Caco-2 (cell line): ENCODE measurements around the gene PANX3. TPM values are rescaled to one million over a fixed set of nuclear protein-coding genes. Genes with fewer than 3 reads are reported as not detected.

Source experiments
- BruUV-seq: library from RNA; stranded (reverse); fragments of 400-500 nt; replicated peaks from 2 replicates; lab custom pipeline; 2021; lab: Mats Ljungman, UMichigan
- CTCF ChIA-PET: fragments of 300-600 bp; sonication (Branson Sonifier 250); formaldehyde crosslinking; loops from one replicate; lab custom pipeline; 2022; ENCODE audit warnings: antibody characterized with exemption; lab: Charles Lee
- POLR2A ChIA-PET: fragments of 300-600 bp; sonication (Branson Sonifier 250); formaldehyde crosslinking; loops from one replicate; lab custom pipeline; 2022; ENCODE audit warnings: antibody characterized with exemption; lab: Charles Lee
- DNase-seq, 2 experiments: peaks; one replicate each; pipeline versions ENCODE4 v3.0.0 to v3.0.0-alpha.2; 2020 to 2022
- H3K27me3 ChIP-seq: replicated peaks from 2 replicates; pipeline ENCODE4 v1.6.0; 2011; ENCODE audit warnings: low read length; ENCODE audit not compliant: control insufficient read depth, insufficient read depth
- H3K36me3 ChIP-seq: 2 replicates; pipeline ENCODE4 v1.5.1; 2011; ENCODE audit warnings: low read length; ENCODE audit not compliant: control insufficient read depth, insufficient read depth
- H3K4me1 ChIP-seq: fragments of 250-450 bp; sonication (Bioruptor Pico); 2 replicates; pipeline ENCODE4 v1.5.1; 2020; ENCODE audit warnings: mild to moderate bottlenecking
- H3K4me3 ChIP-seq: 2 replicates; pipeline ENCODE4 v1.5.1; 2011; ENCODE audit warnings: low read depth, mild to moderate bottlenecking, control low read depth, low read length
- H3K9me3 ChIP-seq: fragments of 250-450 bp; sonication (Bioruptor Pico); 2 replicates; pipeline ENCODE4 v1.5.1; 2020; ENCODE audit warnings: mild to moderate bottlenecking, moderate library complexity
- H3K27ac Mint-ChIP-seq: one replicate; pipeline ENCODE4 v1.8.0; 2022; ENCODE audit warnings: mixed read lengths; ENCODE audit not compliant: unreplicated experiment
- H3K27me3 Mint-ChIP-seq: one replicate; pipeline ENCODE4 v1.8.0; 2022; ENCODE audit warnings: mixed read lengths; ENCODE audit not compliant: insufficient read depth, unreplicated experiment
- H3K36me3 Mint-ChIP-seq: one replicate; pipeline ENCODE4 v1.8.0; 2022; ENCODE audit warnings: mild to moderate bottlenecking, mixed read lengths; ENCODE audit not compliant: insufficient read depth, unreplicated experiment
- H3K4me1 Mint-ChIP-seq: one replicate; pipeline ENCODE4 v1.8.0; 2022; ENCODE audit warnings: low read depth, mixed read lengths; ENCODE audit not compliant: unreplicated experiment
- H3K4me3 Mint-ChIP-seq: one replicate; pipeline ENCODE4 v1.8.0; 2022; ENCODE audit warnings: mild to moderate bottlenecking, moderate library complexity, mixed read lengths; ENCODE audit not compliant: unreplicated experiment
- H3K9me3 Mint-ChIP-seq: one replicate; pipeline ENCODE4 v1.8.0; 2022; ENCODE audit warnings: mixed read lengths; ENCODE audit not compliant: unreplicated experiment
- CTCF ChIP-seq, 2 experiments: fragments of 200-600 bp in 1 of 2; IDR thresholded peaks; 1 replicate in 1 of 2; 2 replicates in 1 of 2; pipeline versions ENCODE4 v1.5.1 to v1.8.0; 2011 to 2022; ENCODE audit warnings: antibody characterized with exemption in 1 of 2, control low read depth in 1 of 2, inconsistent platforms in 1 of 2, low read depth in 1 of 2, low read length in 1 of 2, mild to moderate bottlenecking in 1 of 2, moderate library complexity in 1 of 2; ENCODE audit not compliant: insufficient read depth in 1 of 2, severe bottlenecking in 1 of 2, unreplicated experiment in 1 of 2
- intact Hi-C: fragments of 100-400 bp; cut with micrococcal nuclease; formaldehyde crosslinking; loops from one replicate; pipeline ENCODE4 v1.10.0; 2022; ENCODE audit not compliant: unreplicated experiment
- total RNA-seq: library from RNA; stranded (reverse); gene quantifications from 2 replicates; pipeline ENCODE4 v1.2.3, GENCODE V29; 2022

The PANX3 gene
- total RNA-seq, 1 experiment from 2014 or later = not detected

GRCh38 chr11:124643042-124643604 lies 31.9 kb downstream of the PANX3 start:
- Mint-ChIP-seq H3K4me1 (no peaks in the 10 kb centered on the region), H3K36me3 (no peaks in the 10 kb centered on the region), H3K27me3 (no peaks in the 10 kb centered on the region), H3K4me3 (no peak overlapping the region), H3K27ac (no peak overlapping the region), H3K9me3 (no peaks in the 10 kb centered on the region)
- Histone ChIP-seq H3K36me3 (0 out of 2 replicates have a peak, but pooled peaks cover 1% of the 10 kb centered on the region), H3K27me3 (no peaks in the 10 kb centered on the region), H3K9me3 (no peaks in the 10 kb centered on the region), H3K4me3 (no peak overlapping the region), H3K4me1 (no peaks in the 10 kb centered on the region)
- TF ChIP-seq CTCF (IDR thresholded peaks at IDR 0.05; ENCODE audit: insufficient read depth in 1 of 2, low read depth in 1 of 2, low read length in 1 of 2, severe bottlenecking in 1 of 2, unreplicated experiment in 1 of 2) = no peak
- DNase-seq = no peak
- intact Hi-C loops = no loop called here
- POLR2A ChIA-PET = no interaction called here
- BruUV-seq = no TSS peak
- CTCF ChIA-PET = interaction anchor here (0.6 to 3.1 kb wide), 6 partner anchors 22 to 790 kb away, joined by 3 to 12 read pairs (median 4); partner anchors contain the start of gene ESAM

- no peaks in the 10 kb centered on the region for H3K9me3 ChIP-seq
- DNase-seq = no peak
- Mint-ChIP-seq H3K27me3 (no peaks in the 10 kb centered on the region), H3K27ac (no peak overlapping the region), H3K4me1 (no peaks in the 10 kb centered on the region), H3K9me3 (no peaks in the 10 kb centered on the region), H3K4me3 (no peak overlapping the region), H3K36me3 (no peaks in the 10 kb centered on the region)
- no peak overlapping the region for H3K4me3 ChIP-seq
- H3K27me3 ChIP-seq = no peaks in the 10 kb centered on the region
- no peaks in the 10 kb centered on the region for H3K4me1 ChIP-seq
- no TSS peak for BruUV-seq
- intact Hi-C loops = loop anchor here (1.0 to 2.0 kb wide), 7 partner anchors 25 to 241 kb away; no protein-coding TSS in a partner anchor
- no peak for TF ChIP-seq CTCF (IDR thresholded peaks at IDR 0.05; ENCODE audit: insufficient read depth in 1 of 2, low read depth in 1 of 2, low read length in 1 of 2, severe bottlenecking in 1 of 2, unreplicated experiment in 1 of 2)
- ChIA-PET CTCF (interaction anchor here (0.6 to 3.1 kb wide), 10 partner anchors 21 to 789 kb away, joined by 3 to 12 read pairs (median 4); partner anchors contain the start of genes ESAM and NRGN), POLR2A (interaction anchor here (0.6 kb wide), 1 partner anchor 21 kb away, joined by 4 read pairs; no protein-coding TSS in a partner anchor)
- no peaks in the 10 kb centered on the region for H3K36me3 ChIP-seq
Measured at GRCh38 chr11:124643605-124644425, 32.6 kb downstream of the PANX3 start.
